ENCODE data around the gene DNAAF1.
"Not testable (repeated sequence)": the region's sequence is repeated elsewhere in the genome, so short reads cannot be mapped to it uniquely, and the experiment has no call there.

DNAAF1 gene

GRCh38 chr16:84118315-84118714 is 26.8 kb upstream of the DNAAF1 start:
- H3K9me3 ChIP-seq (ENCODE audit: control insufficient read depth, insufficient read depth, low read depth, low read length), result not testable (repeated sequence)
- H3K36me3 ChIP-seq (ENCODE audit: control insufficient read depth in 2 of 2, insufficient read depth in 1 of 2, low read length in 2 of 2), result peaks cover 0 to 28% of the 10 kb centered on the region in 2 experiments; a peak in 1 of 3 replicates
- POLR2A ChIA-PET, result interaction anchor here (2.8 kb wide), 1 partner anchor 26 kb away, joined by 23 read pairs; the partner anchor contains the start of genes DNAAF1 and HSDL1

GRCh38 chr16:84119368-84119767 is 25.7 kb upstream of the DNAAF1 start:
- Histone ChIP-seq H3K9me3 (ENCODE audit: control insufficient read depth, insufficient read depth, low read depth, low read length) (no peaks in the 10 kb centered on the region), H3K36me3 (ENCODE audit: control insufficient read depth in 2 of 2, insufficient read depth in 1 of 2, low read length in 2 of 2) (peaks cover 0 to 39% of the 10 kb centered on the region in 2 experiments; a peak in 1 of 3 replicates), H3K4me1 (ENCODE audit: control insufficient read depth, insufficient read depth, low read length) (no peaks in the 10 kb centered on the region), H3K27ac (ENCODE audit: extremely low read depth, low read depth, low read length) (no peak overlapping the region), H3K4me3 (ENCODE audit: low read depth, low read length) (no peak overlapping the region)
- ChIA-PET POLR2A (no interaction called here), CTCF (interaction anchor here (1.0 to 1.5 kb wide), 3 partner anchors 28 to 67 kb away, joined by 3 to 4 read pairs (median 4); partner anchors contain the start of gene TAF1C)
- TF ChIP-seq KLF1 (tag by site-specific recombination; IDR thresholded peaks at IDR 0.05), result peak; percentile 39; the same call in 1 of the 2 replicates
- TF ChIP-seq ZNF366 (tag by site-specific recombination; conservative IDR thresholded peaks at IDR 0.05), result 0 out of 2 replicates have a peak, but pooled peaks have one; percentile 15
- no peak for TF ChIP-seq ZNF266 (tag by site-specific recombination; IDR thresholded peaks at IDR 0.05; ENCODE audit: low read depth)
- TF ChIP-seq GLIS1 (tag by site-specific recombination; IDR thresholded peaks at IDR 0.05), result peak; percentile 76
- TF ChIP-seq ZNF335 (tag by site-specific recombination; conservative IDR thresholded peaks at IDR 0.05), result peak; percentile 33; the same call in 1 of the 2 replicates

More at GRCh38 chr16:84118315-84118714, 26.8 kb upstream of the DNAAF1 start:
- not testable (repeated sequence) for H3K27ac ChIP-seq (ENCODE audit: extremely low read depth, low read depth, low read length); H3K4me3 ChIP-seq (ENCODE audit: low read depth, low read length); H3K4me1 ChIP-seq (ENCODE audit: control insufficient read depth, insufficient read depth, low read length)
- CTCF ChIA-PET, result interaction anchor here (1.5 kb wide), 1 partner anchor 29 kb away, joined by 4 read pairs; no protein-coding TSS in a partner anchor
- peak; percentile 74 for TF ChIP-seq ZNF121 (tag by site-specific recombination; IDR thresholded peaks at IDR 0.05)

GRCh38 chr16:84120023-84120422 is 25.1 kb upstream of the DNAAF1 start:
- Histone ChIP-seq H3K4me3 (ENCODE audit: low read depth, low read length) (no peak overlapping the region), H3K27ac (ENCODE audit: extremely low read depth, low read depth, low read length) (no peak overlapping the region), H3K36me3 (ENCODE audit: control insufficient read depth in 2 of 2, insufficient read depth in 1 of 2, low read length in 2 of 2) (peaks cover 0 to 43% of the 10 kb centered on the region in 2 experiments; a peak in 1 of 3 replicates), H3K4me1 (ENCODE audit: control insufficient read depth, insufficient read depth, low read length) (no peaks in the 10 kb centered on the region), H3K9me3 (ENCODE audit: control insufficient read depth, insufficient read depth, low read depth, low read length) (no peaks in the 10 kb centered on the region)
- TF ChIP-seq MEIS1 (CRISPR knock-in tag; IDR thresholded peaks at IDR 0.05; ENCODE audit: borderline replicate concordance), result no peak
- TF ChIP-seq ZNF423 (tag by site-specific recombination; IDR thresholded peaks at IDR 0.05), result no peak
- TF ChIP-seq TCF7L2 (IDR thresholded peaks at IDR 0.05; ENCODE audit: borderline replicate concordance, low read depth, low read length), result no peak
- no peak for TF ChIP-seq ZNF555 (tag by site-specific recombination; conservative IDR thresholded peaks at IDR 0.05)
- TF ChIP-seq ZBTB49 (tag by site-specific recombination; IDR thresholded peaks at IDR 0.05; ENCODE audit: low read depth), result no peak
- TF ChIP-seq ZNF792 (tag by site-specific recombination; IDR thresholded peaks at IDR 0.05), result no peak
- no peak for TF ChIP-seq ZNF335 (tag by site-specific recombination; conservative IDR thresholded peaks at IDR 0.05)
- TF ChIP-seq ZBTB7A (tag by site-specific recombination; IDR thresholded peaks at IDR 0.05; ENCODE audit: low read depth), result no peak
- ChIA-PET CTCF (interaction anchor here (1.2 to 1.5 kb wide), 2 partner anchors 27 to 67 kb away, joined by 3 to 4 read pairs; partner anchors contain the start of gene TAF1C), POLR2A (no interaction called here)

- H3K4me1 ChIP-seq (ENCODE audit: control insufficient read depth, insufficient read depth, low read length), result no peaks in the 10 kb centered on the region
- TF ChIP-seq BCL11A (tag by site-specific recombination; IDR thresholded peaks at IDR 0.05; ENCODE audit: low read depth) (no peak), ZNF416 (tag by site-specific recombination; IDR thresholded peaks at IDR 0.05) (no peak), ZNF37A (tag by site-specific recombination; IDR thresholded peaks at IDR 0.05) (no peak), YY1 (tag by site-specific recombination; IDR thresholded peaks at IDR 0.05) (no peak), ZNF19 (tag by site-specific recombination; IDR thresholded peaks at IDR 0.05; ENCODE audit: low read depth) (no peak), REPIN1 (tag by site-specific recombination; IDR thresholded peaks at IDR 0.05; ENCODE audit: low read depth) (no peak), ZNF791 (tag by site-specific recombination; IDR thresholded peaks at IDR 0.05) (no peak), ZNF391 (tag by site-specific recombination; IDR thresholded peaks at IDR 0.05; ENCODE audit: borderline replicate concordance, low read depth) (no peak), ZEB2 (tag by site-specific recombination; IDR thresholded peaks at IDR 0.05) (no peak)
- no peaks in the 10 kb centered on the region for H3K9me3 ChIP-seq (ENCODE audit: control insufficient read depth, insufficient read depth, low read depth, low read length)
- POLR2A ChIA-PET, result no interaction called here
- H3K27ac ChIP-seq (ENCODE audit: extremely low read depth, low read depth, low read length), result no peak overlapping the region
- CTCF ChIA-PET, result interaction anchor here (0.5 kb wide), 1 partner anchor 390 kb away, joined by 5 read pairs; no protein-coding TSS in a partner anchor
- peaks cover 0 to 48% of the 10 kb centered on the region in 2 experiments; a peak in 1 of 3 replicates for H3K36me3 ChIP-seq (ENCODE audit: control insufficient read depth in 2 of 2, insufficient read depth in 1 of 2, low read length in 2 of 2)
- H3K4me3 ChIP-seq (ENCODE audit: low read depth, low read length), result no peak overlapping the region
Measured at GRCh38 chr16:84121007-84121406, 24.1 kb upstream of the DNAAF1 start.
